Esophagus mucosa (tissue), 1 donor: ENCODE results near the gene MRPL37. TPM values are rescaled to one million over a fixed set of nuclear protein-coding genes. Genes with fewer than 3 reads are reported as not detected.

Source experiments
- ATAC-seq: fragments of 200-7000 bp; cut with Tn5 transposase; one replicate; pipeline ENCODE4 v1.9.1; 2020
- total RNA-seq: library from RNA; stranded (reverse); gene quantifications from one replicate; pipeline ENCODE4 v1.2.4, GENCODE V29; 2023
- donor health status: DM: yes; HTN: yes; CAD: no.

MRPL37 gene
- total RNA-seq, 1 donor from 2014 or later = 86.1 TPM

DNA sequence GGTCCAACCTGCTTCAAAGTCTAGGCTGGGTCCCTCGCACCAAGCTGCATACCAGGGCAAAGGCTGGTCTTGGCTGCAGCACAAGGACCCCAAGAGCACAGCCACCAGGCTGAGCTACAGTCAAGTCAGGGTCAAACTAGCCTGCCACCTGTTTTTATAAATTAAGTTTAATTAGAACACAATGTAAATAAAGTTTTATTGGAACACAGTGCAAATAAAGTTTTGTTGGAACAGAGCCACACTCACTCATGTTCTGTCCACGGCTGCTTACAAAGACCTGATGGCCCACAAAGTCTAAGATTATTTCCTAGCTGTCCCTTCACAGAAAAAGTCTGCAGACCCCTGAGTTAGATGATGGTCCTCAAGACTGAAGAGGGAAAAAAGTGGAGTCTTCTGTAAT, 66.2 kb downstream of the MRPL37 start:
- no peak for ATAC-seq

GRCh38 chr1:54266908-54267307, 66.9 kb downstream of the MRPL37 start:
- ATAC-seq = no peak

Other genes starting within 250 kb of the MRPL37 start
- 0.24 TPM for gene LDLRAD1, start 182.0 kb upstream of the MRPL37 start, total RNA-seq
- gene TMEM59, start 147.0 kb upstream of the MRPL37 start, total RNA-seq = 255 TPM
- gene TCEANC2, start 146.6 kb upstream of the MRPL37 start, total RNA-seq = 4.2 TPM
- gene CDCP2, start 47.2 kb upstream of the MRPL37 start, total RNA-seq = not detected
- gene CYB5RL, start 137 bp upstream of the MRPL37 start, total RNA-seq = 2.9 TPM
- gene SSBP3, start 206.2 kb downstream of the MRPL37 start, total RNA-seq = 39.3 TPM